ENCODE results near the gene CHGA. TPM values are rescaled to one million over a fixed set of nuclear protein-coding genes. Genes with fewer than 3 reads are reported as not detected.

The CHGA gene
- total and polyA plus RNA-seq, 12 donors = 0.14 TPM; not detected in 11

DNA sequence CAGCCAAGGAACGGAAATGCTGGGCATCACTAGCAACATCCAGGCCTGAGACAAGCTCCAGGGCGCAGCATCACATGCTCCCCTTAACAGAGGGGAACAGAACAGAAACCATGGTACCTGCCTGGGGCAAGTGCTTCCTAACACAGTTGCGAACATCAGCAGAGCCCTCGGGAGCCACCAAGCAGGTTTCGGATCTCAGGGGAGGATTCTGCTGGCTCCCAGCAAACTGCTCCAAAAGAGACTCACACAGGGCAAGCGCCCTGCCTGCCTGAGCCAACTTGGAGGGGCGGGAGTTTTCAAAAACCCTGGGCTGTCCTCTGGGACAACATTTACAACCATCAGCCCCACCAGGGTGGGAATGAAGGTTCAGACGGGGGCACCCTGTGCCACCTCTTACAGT lies 19.6 kb downstream of the CHGA start:
- TF ChIP-seq, protein P1, sequence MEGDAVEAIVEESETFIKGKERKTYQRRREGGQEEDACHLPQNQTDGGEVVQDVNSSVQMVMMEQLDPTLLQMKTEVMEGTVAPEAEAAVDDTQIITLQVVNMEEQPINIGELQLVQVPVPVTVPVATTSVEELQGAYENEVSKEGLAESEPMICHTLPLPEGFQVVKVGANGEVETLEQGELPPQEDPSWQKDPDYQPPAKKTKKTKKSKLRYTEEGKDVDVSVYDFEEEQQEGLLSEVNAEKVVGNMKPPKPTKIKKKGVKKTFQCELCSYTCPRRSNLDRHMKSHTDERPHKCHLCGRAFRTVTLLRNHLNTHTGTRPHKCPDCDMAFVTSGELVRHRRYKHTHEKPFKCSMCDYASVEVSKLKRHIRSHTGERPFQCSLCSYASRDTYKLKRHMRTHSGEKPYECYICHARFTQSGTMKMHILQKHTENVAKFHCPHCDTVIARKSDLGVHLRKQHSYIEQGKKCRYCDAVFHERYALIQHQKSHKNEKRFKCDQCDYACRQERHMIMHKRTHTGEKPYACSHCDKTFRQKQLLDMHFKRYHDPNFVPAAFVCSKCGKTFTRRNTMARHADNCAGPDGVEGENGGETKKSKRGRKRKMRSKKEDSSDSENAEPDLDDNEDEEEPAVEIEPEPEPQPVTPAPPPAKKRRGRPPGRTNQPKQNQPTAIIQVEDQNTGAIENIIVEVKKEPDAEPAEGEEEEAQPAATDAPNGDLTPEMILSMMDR (IDR thresholded peaks at IDR 0.05) = no peak
- Histone ChIP-seq H3K27me3 (no peaks in the 10 kb centered on the region), H3K4me1 (peaks cover 0 to 17% (median 7%) of the 10 kb centered on the region in 9 donors), H3K4me3 (no peak overlapping the region), H3K9me3 (no peaks in the 10 kb centered on the region), H3K27ac (no peak overlapping the region), H3K36me3 (peaks cover 0 to 73% (median 0%) of the 10 kb centered on the region in 9 donors)
- intact Hi-C loops (cut with DNase I) = no loop called here
- ATAC-seq (no peak), DNase-seq (no peak)
- WGBS, 2 donors = 93 to 96% methylated on average over 8 of the region's 8 CpGs

DNA sequence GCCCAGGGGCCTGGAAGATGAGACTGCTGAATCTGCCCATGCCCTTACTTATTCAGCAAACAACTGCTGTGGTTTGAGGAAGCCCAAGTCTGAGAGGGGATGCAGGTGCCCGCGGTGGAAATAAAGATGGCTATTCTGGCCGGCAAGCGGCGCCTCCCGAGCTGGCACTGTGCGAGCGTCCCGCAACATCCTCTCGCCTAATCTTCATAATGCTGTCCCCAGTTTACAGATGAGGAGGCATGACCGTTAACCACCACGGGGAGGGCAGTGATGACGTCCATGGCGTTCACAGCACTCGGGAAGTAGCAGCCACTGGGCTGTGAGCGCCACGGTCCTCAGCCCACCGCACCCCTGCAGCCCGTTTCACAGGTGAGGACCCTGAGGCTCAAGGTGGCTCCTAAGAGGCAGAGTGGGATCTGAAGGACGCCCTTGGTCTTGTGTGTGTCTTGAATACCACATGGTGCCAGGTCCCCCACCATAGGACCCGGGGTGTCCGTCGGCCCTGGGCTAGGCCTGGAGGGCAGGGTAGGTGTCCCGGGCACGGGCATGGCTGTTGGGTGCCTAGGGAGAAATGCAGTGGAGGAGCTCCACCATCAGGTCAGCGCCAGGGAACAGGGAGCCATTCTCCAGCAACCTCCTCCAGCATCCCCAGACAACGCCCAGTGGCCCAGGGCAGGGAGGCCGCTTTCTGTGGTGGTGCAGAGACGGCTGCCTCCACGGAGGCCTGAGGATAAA lies 20.2 kb downstream of the CHGA start:
- TF ChIP-seq, protein P1 (IDR thresholded peaks at IDR 0.05) = no peak
- peaks cover 0 to 17% (median 7%) of the 10 kb centered on the region in 9 donors for H3K4me1 ChIP-seq
- no peak overlapping the region for H3K27ac ChIP-seq
- DNase-seq (no peak), ATAC-seq (no peak)
- no peak overlapping the region for H3K4me3 ChIP-seq
- 94 to 95% methylated on average over 30 of the region's 30 CpGs for WGBS, 2 donors
- intact Hi-C loops (cut with DNase I) = no loop called here
- H3K9me3 ChIP-seq = no peaks in the 10 kb centered on the region
- no peaks in the 10 kb centered on the region for H3K27me3 ChIP-seq
- H3K36me3 ChIP-seq = peaks cover 0 to 79% (median 0%) of the 10 kb centered on the region in 9 donors

DNA sequence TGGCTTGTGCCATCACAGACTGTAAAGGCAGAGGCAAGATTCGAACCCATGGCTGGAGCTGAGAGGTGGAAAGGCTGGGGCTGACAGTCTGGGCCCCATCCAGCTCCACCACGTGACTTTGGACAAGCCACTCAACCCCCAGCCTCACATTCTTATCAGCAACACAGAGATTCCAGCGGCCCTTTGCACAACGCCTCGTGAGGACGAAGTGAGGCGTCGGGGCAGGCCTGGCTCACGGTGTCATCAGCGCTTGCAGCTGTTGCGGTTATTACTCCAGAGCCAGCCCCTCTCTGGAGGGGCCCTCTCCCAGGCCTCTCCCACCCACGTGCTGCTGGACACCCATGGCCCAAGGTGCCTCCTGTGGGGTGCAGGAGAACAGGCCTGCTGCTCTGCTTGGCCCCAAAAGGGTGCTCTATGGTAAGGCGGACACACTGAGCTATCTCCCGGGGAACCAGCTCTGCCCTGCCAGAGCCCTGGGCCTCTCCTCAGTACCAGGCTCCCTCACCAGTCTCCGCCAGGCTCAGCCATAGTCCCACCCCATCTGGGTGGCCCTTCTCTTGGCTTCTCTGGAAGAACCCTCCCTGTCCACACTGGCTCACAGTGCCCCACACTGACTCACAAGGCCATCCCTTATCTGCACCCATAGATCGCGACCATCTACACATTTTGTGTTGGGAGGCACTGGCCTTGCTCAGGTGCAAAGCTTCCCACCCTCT lies 21.1 kb downstream of the CHGA start:
- H3K27ac ChIP-seq = no peak overlapping the region
- peaks cover 0 to 78% (median 0%) of the 10 kb centered on the region in 9 donors for H3K36me3 ChIP-seq
- ATAC-seq (peak in 1 of 8 donors; percentile 10), DNase-seq (no peak)
- 72 to 81% methylated on average over 17 of the region's 17 CpGs for WGBS, 2 donors
- H3K27me3 ChIP-seq = no peaks in the 10 kb centered on the region
- H3K4me3 ChIP-seq = no peak overlapping the region
- intact Hi-C loops (cut with DNase I) = no loop called here
- H3K4me1 ChIP-seq = peaks cover 0 to 17% (median 7%) of the 10 kb centered on the region in 9 donors
- H3K9me3 ChIP-seq = no peaks in the 10 kb centered on the region
- TF ChIP-seq, protein P1 (IDR thresholded peaks at IDR 0.05) = no peak

DNA sequence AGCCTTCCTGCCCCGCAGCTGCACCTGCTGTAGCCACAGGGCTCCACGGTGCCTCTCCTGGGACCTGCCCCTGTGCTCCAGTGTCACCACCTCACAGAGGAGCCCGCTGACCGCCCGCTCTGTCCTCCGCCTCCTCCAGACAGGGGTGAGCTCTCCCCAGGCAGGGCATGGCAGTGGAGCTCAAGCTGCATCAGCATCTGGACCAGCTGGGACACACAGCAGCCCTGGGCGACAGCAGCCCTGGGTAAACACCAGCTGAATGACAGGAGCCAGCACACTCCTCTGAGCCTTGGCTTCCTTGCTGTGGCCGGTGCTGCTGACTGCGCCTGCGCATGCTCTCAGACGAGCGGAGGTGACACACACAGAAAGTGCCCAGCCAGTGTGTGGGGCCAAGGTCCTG lies 22.0 kb downstream of the CHGA start:
- DNase-seq = no peak
- H3K27ac ChIP-seq = no peak overlapping the region
- no peak for ATAC-seq
- H3K4me3 ChIP-seq = no peak overlapping the region
- no peaks in the 10 kb centered on the region for H3K27me3 ChIP-seq
- 94 to 95% methylated on average over 12 of the region's 12 CpGs for WGBS, 2 donors
- peaks cover 0 to 86% (median 0%) of the 10 kb centered on the region in 9 donors for H3K36me3 ChIP-seq
- intact Hi-C loops (cut with DNase I) = no loop called here
- H3K9me3 ChIP-seq = no peaks in the 10 kb centered on the region
- H3K4me1 ChIP-seq = peaks cover 0 to 22% (median 9%) of the 10 kb centered on the region in 9 donors
- TF ChIP-seq, protein P1 (IDR thresholded peaks at IDR 0.05) = no peak

Data from heart right ventricle (tissue), 16 donors.